ENCODE measurements around the gene NUP214.
A peak's percentile ranks its signal among the peaks of the same experiment; 100 is the strongest.

The NUP214 gene

DNA sequence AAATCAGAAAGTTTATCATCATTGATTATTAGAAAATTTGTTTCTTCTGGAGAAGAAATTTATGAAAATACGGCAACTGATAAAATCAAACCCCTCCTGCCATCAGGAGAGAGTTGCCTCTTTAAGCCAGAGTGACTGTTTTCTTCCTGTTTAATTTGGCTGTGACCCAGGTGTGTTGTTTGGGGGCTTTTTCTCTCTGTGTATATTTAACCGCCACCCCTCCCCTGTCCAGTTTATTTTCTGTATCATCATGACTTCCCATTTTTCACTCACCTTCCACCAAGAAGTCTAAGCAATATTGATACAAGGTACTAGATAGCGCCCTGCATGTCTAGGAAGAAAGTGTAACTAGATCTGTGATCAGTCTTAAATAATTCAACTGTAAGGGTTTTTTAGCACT, 100.8 kb downstream of the NUP214 start:
- Mint-ChIP-seq H3K4me3 (no peak overlapping the region), H3K36me3 (ENCODE audit: low read depth) (peaks cover 48% of the 10 kb centered on the region), H3K4me1 (peaks cover 60% of the 10 kb centered on the region), H3K9me3 (no peaks in the 10 kb centered on the region), H3K27me3 (ENCODE audit: low read depth) (no peaks in the 10 kb centered on the region), H3K27ac (peak overlapping the region in 2 of 3 experiments; percentile 10 to 86)
- no peak for TF ChIP-seq CTCF (IDR thresholded peaks at IDR 0.05; ENCODE audit: unreplicated experiment in 3 of 3)

- peak overlapping the region; percentile 12 to 86 (median 61) for H3K27ac Mint-ChIP-seq
- H3K27me3 Mint-ChIP-seq (ENCODE audit: low read depth) = no peaks in the 10 kb centered on the region
- H3K9me3 Mint-ChIP-seq = no peaks in the 10 kb centered on the region
- H3K36me3 Mint-ChIP-seq (ENCODE audit: low read depth) = peaks cover 51% of the 10 kb centered on the region
- peak overlapping the region in 1 of 3 experiments; percentile 50 for H3K4me3 Mint-ChIP-seq
- H3K4me1 Mint-ChIP-seq = peaks cover 54% of the 10 kb centered on the region
- TF ChIP-seq CTCF (IDR thresholded peaks at IDR 0.05; ENCODE audit: unreplicated experiment in 3 of 3) = no peak
These were observed 101.9 kb downstream of the NUP214 start for GRCh38 chr9:131227112-131227958.

DNA sequence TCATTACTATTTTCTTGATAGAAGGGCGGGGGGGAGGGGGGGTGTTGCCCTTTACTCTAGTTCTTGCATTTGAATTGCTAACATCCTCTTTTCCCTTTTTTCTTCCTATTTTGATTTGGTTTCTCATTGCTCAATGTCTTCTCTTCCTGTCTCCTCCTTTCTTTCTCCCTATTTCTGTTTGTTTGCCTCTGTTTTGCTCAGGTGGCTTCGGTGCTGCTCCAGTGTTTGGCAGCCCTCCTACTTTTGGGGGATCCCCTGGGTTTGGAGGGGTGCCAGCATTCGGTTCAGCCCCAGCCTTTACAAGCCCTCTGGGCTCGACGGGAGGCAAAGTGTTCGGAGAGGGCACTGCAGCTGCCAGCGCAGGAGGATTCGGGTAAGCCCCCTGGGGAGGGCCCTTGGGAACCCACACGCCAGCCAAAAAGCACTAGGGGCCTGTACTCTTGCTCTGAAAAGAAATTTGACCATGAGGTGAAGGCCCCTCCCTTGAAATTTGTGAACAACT, 102.6 kb downstream of the NUP214 start:
- Mint-ChIP-seq H3K36me3 (ENCODE audit: low read depth) (peaks cover 46% of the 10 kb centered on the region), H3K27me3 (ENCODE audit: low read depth) (no peaks in the 10 kb centered on the region), H3K4me3 (no peak overlapping the region), H3K4me1 (peaks cover 50% of the 10 kb centered on the region), H3K9me3 (no peaks in the 10 kb centered on the region), H3K27ac (peak overlapping the region; percentile 12 to 86 (median 47))
- no peak for TF ChIP-seq CTCF (IDR thresholded peaks at IDR 0.05; ENCODE audit: unreplicated experiment in 3 of 3)

- peak overlapping the region in 2 of 3 experiments; percentile 43 to 48 for H3K4me3 Mint-ChIP-seq
- peaks cover 58% of the 10 kb centered on the region for H3K4me1 Mint-ChIP-seq
- peak overlapping the region; percentile 12 to 98 (median 71) for H3K27ac Mint-ChIP-seq
- H3K9me3 Mint-ChIP-seq = no peaks in the 10 kb centered on the region
- no peaks in the 10 kb centered on the region for H3K27me3 Mint-ChIP-seq (ENCODE audit: low read depth)
- TF ChIP-seq CTCF (IDR thresholded peaks at IDR 0.05; ENCODE audit: unreplicated experiment in 3 of 3) = no peak
- peaks cover 49% of the 10 kb centered on the region for H3K36me3 Mint-ChIP-seq (ENCODE audit: low read depth)
These were observed 103.6 kb downstream of the NUP214 start for GRCh38 chr9:131228988-131229387.

- Mint-ChIP-seq H3K4me1 (peaks cover 54% of the 10 kb centered on the region), H3K27ac (no peak overlapping the region), H3K9me3 (no peaks in the 10 kb centered on the region), H3K4me3 (no peak overlapping the region), H3K36me3 (ENCODE audit: low read depth) (peaks cover 39% of the 10 kb centered on the region), H3K27me3 (ENCODE audit: low read depth) (no peaks in the 10 kb centered on the region)
- TF ChIP-seq CTCF (IDR thresholded peaks at IDR 0.05; ENCODE audit: unreplicated experiment in 3 of 3) = no peak
These were observed 108.2 kb downstream of the NUP214 start for GRCh38 chr9:131233556-131233955.

Data from nephron (organoid).